Erythroblast (primary cell): ENCODE measurements around the gene DLG3.

Experiments used
- GATA1 ChIP-seq: IDR thresholded peaks from 2 replicates; pipeline ENCODE4 v1.6.1; 2011; ENCODE audit warnings: low read depth, mild to moderate bottlenecking, control low read depth, low read length, moderate library complexity
- POLR2A ChIP-seq: IDR thresholded peaks from 2 replicates; pipeline ENCODE4 v1.6.1; 2011; ENCODE audit warnings: mild to moderate bottlenecking, low read length

DNA sequence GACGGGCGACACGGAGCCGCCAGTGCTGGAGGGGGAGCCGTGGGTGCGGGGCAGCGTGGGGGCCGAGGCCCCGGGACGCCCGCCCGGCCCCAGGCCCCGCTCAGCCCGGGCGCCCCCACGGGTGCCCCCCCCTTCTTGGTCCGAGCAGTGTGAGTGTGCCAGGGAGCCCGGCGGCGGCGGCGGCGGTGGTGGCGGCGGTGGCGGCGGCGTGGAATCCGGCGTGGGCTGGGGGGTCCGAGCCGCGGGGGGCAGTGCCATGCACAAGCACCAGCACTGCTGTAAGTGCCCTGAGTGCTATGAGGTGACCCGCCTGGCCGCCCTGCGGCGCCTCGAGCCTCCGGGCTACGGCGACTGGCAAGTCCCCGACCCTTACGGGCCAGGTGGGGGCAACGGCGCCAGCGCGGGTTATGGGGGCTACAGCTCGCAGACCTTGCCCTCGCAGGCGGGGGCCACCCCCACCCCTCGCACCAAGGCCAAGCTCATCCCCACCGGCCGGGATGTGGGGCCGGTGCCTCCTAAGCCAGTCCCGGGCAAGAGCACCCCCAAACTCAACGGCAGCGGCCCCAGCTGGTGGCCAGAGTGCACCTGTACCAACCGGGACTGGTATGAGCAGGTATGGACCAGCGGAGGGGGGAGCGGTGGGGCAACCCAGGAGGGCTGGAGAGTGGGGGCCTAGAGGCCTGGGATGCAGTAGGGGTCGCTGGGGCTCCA, 466 bp downstream of the DLG3 start:
- TF ChIP-seq POLR2A (no peak), GATA1 (no peak)
